Activated T-cell treated with anti-CD3 and anti-CD28 coated beads, Interleukin-2, amount 50 U/mL, for 48 hours (primary cell): ENCODE data around the gene ABHD12.
A peak's percentile ranks its signal among the peaks of the same experiment; 100 is the strongest.
"Not testable (repeated sequence)": the region's sequence is repeated elsewhere in the genome, so short reads cannot be mapped to it uniquely, and the experiment has no call there.

Experiments
- DNase-seq, 2 experiments: peaks; one replicate each; pipeline ENCODE4 v3.0.0-alpha.2; 2020

Gene ABHD12

GRCh38 chr20:25353353-25353746, 37.3 kb downstream of the ABHD12 start:
- no peak for DNase-seq

GRCh38 chr20:25352746-25353145, 37.9 kb downstream of the ABHD12 start:
- no peak for DNase-seq

GRCh38 chr20:25351024-25351360, 39.6 kb downstream of the ABHD12 start:
- no peak for DNase-seq

- no peak for DNase-seq
Measured at GRCh38 chr20:25346349-25346748, 44.3 kb downstream of the ABHD12 start.

- DNase-seq: no peak
Measured at GRCh38 chr20:25345721-25346120, 44.9 kb downstream of the ABHD12 start.

GRCh38 chr20:25344634-25345033, 46.0 kb downstream of the ABHD12 start:
- DNase-seq: no peak

GRCh38 chr20:25341716-25342680, 48.6 kb downstream of the ABHD12 start:
- no peak for DNase-seq

- DNase-seq: no peak
Measured at GRCh38 chr20:25340380-25340779, 50.3 kb downstream of the ABHD12 start.

GRCh38 chr20:25339608-25340007, 51.0 kb downstream of the ABHD12 start:
- DNase-seq: no peak

GRCh38 chr20:25338112-25339023, 52.3 kb downstream of the ABHD12 start:
- no peak for DNase-seq

GRCh38 chr20:25336561-25337422, 53.8 kb downstream of the ABHD12 start:
- no peak for DNase-seq

- not testable (repeated sequence) for DNase-seq
Measured at GRCh38 chr20:25334972-25335371, 55.7 kb downstream of the ABHD12 start.

GRCh38 chr20:25328954-25329498, 61.6 kb downstream of the ABHD12 start:
- DNase-seq: no peak

- no peak for DNase-seq
Measured at GRCh38 chr20:25327521-25328235, 63.0 kb downstream of the ABHD12 start.

- DNase-seq: no peak
Measured at GRCh38 chr20:25325997-25326396, 64.6 kb downstream of the ABHD12 start.

- no peak for DNase-seq
Measured at GRCh38 chr20:25325073-25325472, 65.6 kb downstream of the ABHD12 start.

- no peak for DNase-seq
Measured at GRCh38 chr20:25324412-25324811, 66.2 kb downstream of the ABHD12 start.

- DNase-seq: no peak
Measured at GRCh38 chr20:25323496-25324246, 67.0 kb downstream of the ABHD12 start.

- DNase-seq: no peak
Measured at GRCh38 chr20:25321991-25322390, 68.6 kb downstream of the ABHD12 start.

GRCh38 chr20:25321262-25321831, 69.3 kb downstream of the ABHD12 start:
- peak in 1 of 2 experiments; percentile 9 for DNase-seq
